IPS-18c (cell line): Measurements from ENCODE around the gene WT1.
"Not testable (repeated sequence)": the region's sequence is repeated elsewhere in the genome, so short reads cannot be mapped to it uniquely, and the experiment has no call there.

ENCODE experiments used
- H3K4me3 ChIP-seq: 2 replicates; pipeline ENCODE4 v1.7.0; 2013; ENCODE audit warnings: low read depth, mild to moderate bottlenecking, low read length, moderate library complexity; ENCODE audit not compliant: insufficient read depth
- H3K9me3 ChIP-seq: one replicate; pipeline ENCODE4 v1.6.1; 2013; ENCODE audit warnings: mild to moderate bottlenecking, low read length, moderate library complexity; ENCODE audit not compliant: control insufficient read depth, insufficient read depth

The WT1 gene

DNA sequence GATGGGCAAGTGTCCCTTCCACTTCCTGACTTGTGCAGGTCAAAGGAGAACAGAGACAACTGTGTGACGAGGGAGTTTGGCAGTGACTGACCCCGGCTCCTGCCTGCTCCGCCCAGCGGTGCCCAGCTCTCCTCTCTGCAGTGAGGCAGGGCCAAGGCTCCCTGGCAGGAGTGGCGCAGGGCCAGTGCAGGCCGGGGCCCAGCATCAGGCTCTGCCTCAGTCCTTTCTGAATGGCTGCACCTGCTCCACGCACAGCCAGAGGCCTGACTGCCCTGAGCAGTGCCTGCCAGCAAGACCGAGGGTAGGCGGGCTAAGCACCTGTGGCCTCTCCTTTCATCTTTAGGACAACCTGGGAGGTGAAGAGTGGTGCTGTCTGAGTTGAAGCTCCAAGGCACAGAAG is 54.2 kb downstream of the WT1 start:
- H3K4me3 ChIP-seq: no peak overlapping the region
- no peaks in the 10 kb centered on the region for H3K9me3 ChIP-seq

DNA sequence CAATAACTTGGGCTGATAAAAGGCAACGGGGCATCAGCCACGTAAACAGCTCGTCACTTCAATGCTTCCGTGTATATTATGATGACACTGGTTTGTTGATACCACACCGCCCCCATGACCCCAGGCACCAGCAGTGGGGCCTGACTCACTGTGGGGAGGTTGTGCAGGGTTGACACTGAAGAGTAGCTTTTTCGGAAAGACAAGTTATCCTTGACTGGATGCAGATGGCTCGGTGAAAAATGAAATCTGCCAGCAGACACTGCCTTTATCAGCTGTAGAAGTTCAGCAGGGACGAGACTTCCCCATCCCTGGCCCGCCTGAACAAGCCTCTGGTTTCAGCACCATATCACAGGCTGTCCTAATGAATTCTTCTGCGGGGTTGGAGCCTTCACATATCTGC is 55.6 kb downstream of the WT1 start:
- Histone ChIP-seq H3K9me3 (no peaks in the 10 kb centered on the region), H3K4me3 (no peak overlapping the region)

DNA sequence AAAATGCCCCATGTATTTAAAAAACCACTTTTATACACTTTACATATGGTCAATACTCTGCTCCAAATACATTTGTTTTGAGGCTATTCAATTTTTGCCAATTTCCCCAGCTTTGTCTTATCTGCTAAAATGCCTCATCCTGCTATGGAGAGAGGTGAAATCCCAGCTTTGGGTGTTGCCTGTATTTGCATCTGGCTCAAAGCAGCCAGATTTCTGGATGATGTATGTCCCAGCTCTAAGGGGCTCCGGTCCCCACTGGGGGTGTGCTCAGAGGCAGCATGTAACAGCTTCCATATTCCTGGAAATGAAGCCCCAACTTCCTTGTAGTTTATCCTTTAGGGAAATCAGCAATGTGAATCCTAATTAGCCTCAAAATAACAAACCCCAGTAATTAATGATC is 59.5 kb downstream of the WT1 start:
- Histone ChIP-seq H3K4me3 (no peak overlapping the region), H3K9me3 (no peaks in the 10 kb centered on the region)

DNA sequence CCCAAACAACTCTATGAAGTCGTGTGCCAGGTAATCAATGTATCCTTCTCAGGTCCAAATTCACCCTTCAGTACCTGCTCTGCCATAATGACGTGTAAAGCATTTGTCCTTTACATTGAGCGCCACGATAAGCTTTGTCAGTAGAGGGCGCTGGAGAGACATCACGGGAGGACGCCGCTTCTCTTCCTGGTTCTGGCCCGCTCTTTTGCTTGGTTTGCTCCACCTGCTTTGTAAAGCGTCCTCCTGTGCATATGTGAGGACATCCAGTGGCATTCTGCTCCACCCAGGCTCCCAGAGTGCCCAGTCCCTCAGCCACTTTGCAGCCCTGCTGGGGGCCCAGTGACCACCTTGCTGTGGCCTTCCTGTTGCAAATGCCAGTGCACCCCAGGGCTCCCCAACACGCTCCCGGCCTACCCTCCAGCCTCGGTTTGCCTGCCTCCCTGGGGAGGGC is 61.1 kb downstream of the WT1 start:
- Histone ChIP-seq H3K9me3 (no peaks in the 10 kb centered on the region), H3K4me3 (no peak overlapping the region)

DNA sequence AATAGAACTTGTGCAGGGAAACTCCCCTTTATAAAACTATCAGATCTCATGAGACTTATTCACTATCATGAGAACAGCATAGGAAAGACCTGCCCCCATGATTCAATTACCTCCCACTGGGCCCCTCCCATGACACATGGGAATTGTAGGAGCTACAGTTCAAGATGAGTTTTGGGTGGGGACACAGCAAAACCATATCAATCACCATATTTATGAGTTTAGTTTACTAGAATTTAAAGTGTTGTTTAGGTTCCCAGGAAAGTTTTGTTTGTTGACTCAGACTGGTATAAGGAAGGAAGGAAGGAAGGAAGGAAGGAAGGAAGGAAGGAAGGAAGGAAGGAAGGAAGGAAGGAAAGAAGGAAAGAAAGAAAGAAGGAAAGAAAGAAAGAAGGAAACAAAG is 65.4 kb downstream of the WT1 start:
- not testable (repeated sequence) for H3K4me3 ChIP-seq, H3K9me3 ChIP-seq

DNA sequence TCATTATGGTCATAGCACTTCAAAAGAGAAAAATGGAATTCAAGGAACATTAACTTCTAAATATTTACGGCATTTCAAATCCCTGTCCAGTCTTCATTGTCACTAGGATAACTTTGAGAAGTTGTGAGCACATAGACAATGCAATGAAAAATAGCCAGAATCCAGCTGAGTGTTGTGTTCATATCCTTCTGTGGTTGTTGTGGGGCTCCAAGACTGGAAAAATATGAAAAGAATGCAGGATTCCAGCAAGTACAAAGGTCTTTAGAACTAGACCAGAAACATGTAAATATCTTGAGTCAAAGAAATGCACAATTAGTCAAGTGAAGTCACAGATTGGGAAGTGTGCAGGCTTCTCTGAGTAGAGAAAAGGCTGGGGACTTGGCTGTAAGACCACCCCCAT is 68.7 kb downstream of the WT1 start:
- Histone ChIP-seq H3K4me3 (no peak overlapping the region), H3K9me3 (no peaks in the 10 kb centered on the region)

DNA sequence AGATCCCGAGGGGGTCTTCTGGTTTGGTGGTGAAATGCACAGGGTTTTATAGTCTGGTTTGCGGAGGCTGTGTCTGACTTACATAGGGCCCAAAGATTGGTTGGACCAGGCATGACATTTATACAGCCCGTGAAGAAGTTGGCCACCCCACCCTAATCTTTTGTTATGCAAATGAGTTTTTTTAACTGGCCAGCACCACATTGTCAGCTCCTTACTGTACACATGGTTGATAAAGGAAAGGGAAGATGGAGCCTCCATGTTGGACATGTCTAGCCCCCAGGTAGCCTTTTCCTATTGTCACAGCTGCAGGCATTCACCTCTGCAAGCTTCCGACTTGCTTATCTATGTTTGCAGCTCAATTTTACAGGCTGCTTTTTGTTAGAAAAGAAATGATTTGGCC is 70.1 kb downstream of the WT1 start:
- Histone ChIP-seq H3K9me3 (peaks cover 2% of the 10 kb centered on the region), H3K4me3 (no peak overlapping the region)

DNA sequence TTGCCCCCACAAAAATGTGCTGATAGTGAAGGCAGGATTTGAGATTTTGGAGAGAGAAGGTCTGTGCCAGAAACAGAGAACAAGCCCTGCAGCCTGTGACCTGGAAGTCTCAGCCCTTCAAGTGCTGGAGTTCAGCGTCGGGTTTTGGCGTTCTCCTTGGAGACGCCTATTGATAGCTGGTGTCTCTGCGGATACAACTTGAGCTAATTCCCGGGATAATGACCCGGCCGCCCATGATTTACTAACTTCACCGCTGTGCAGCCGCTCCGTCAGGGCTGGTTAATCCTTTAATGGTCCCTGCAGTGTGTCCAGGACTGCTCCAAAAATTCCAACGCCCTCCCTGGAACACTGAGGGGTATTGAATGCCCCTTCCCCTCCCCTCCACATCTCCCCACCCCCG is 76.6 kb downstream of the WT1 start:
- H3K4me3 ChIP-seq: no peak overlapping the region
- H3K9me3 ChIP-seq: peaks cover 2% of the 10 kb centered on the region

DNA sequence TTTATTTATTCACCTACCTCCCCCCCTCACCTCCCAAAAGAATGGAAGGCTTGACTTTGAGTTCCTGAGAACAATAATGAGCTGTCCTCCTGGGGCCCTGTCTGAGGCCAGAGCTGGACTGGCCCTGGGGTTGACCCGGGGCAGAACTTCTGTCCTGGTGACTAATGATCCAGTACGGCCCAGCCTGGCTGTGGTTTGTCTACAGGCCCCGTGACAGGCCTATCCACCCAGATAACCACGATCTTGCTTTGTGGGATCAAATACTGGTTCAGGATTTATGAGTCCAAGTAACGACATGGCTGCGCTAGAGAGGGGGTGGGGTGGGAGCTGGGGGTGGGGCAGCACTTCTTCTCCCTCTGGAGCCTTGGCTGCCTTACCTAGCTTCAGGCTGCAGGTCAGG is 81.5 kb downstream of the WT1 start:
- Histone ChIP-seq H3K4me3 (no peak overlapping the region), H3K9me3 (no peaks in the 10 kb centered on the region)

DNA sequence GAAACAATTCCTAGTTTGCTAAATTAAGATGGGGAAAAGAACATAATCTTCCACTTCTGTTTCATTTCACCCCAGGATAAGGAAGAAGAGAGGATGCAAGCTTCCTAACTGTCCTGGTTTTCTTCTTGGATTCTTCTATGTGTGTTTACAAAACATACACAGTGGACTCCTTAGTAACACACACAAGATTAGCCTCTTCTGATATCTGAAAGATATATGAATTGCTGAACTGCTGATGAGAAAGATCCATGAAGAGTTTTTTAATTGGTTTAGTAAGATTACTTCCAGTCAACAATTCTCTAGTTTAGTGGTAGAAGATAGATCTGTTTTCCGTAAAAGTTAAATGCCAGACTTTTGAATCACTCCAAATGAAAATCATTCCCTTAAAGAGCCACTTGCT is 86.8 kb downstream of the WT1 start:
- Histone ChIP-seq H3K9me3 (no peaks in the 10 kb centered on the region), H3K4me3 (no peak overlapping the region)

DNA sequence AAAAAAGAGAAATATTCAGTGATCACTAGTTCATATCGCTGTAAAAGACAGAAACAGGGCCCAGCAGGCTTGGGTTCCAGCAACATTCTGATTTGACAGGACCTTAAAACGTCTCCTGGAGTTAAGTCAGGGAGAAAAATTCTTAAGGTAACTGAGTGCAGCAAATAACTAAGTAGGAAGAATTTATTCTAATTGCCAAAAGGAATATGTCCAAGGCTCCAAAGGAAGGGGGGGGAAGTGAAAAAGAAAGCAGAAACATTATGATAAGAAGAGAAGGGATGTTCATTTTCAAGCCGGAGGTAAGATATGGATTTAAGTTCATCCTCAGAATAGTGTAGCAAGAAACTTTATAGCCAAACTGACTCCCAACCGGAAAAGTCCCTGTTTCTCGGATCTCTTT is 90.4 kb downstream of the WT1 start:
- no peaks in the 10 kb centered on the region for H3K9me3 ChIP-seq
- no peak overlapping the region for H3K4me3 ChIP-seq

DNA sequence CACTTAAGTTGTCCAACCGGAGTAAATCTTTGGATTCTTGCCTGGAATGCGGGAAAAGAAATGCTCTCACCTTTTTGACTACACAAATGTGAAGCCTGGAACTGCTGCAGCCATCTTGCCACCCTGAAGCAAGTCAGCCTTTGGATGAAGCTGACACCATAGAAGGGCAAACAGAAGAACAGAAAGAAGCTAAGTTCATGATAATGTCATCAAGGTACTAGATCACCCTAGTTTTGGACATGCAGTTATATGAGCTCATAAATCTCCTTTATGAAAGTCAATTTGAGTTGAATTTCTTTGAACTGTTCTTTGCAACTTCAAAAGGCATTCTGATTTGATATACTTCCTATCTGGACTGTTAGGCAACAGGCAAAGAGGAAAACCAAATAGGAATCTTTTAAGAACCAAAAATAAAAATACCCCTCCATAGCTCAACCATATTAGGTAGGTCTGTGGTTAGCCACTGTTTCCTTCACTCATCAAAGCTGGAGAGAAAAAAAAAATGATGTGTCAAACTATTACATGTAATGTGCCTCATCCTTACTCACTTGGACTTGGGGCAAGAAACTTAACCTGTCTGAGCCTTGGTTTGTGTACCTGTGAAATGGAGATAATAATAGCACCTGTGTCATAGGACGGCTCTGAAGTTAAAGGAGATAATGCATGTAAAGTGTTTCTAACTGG is 91.9 kb downstream of the WT1 start:
- Histone ChIP-seq H3K9me3 (no peaks in the 10 kb centered on the region), H3K4me3 (no peak overlapping the region)

DNA sequence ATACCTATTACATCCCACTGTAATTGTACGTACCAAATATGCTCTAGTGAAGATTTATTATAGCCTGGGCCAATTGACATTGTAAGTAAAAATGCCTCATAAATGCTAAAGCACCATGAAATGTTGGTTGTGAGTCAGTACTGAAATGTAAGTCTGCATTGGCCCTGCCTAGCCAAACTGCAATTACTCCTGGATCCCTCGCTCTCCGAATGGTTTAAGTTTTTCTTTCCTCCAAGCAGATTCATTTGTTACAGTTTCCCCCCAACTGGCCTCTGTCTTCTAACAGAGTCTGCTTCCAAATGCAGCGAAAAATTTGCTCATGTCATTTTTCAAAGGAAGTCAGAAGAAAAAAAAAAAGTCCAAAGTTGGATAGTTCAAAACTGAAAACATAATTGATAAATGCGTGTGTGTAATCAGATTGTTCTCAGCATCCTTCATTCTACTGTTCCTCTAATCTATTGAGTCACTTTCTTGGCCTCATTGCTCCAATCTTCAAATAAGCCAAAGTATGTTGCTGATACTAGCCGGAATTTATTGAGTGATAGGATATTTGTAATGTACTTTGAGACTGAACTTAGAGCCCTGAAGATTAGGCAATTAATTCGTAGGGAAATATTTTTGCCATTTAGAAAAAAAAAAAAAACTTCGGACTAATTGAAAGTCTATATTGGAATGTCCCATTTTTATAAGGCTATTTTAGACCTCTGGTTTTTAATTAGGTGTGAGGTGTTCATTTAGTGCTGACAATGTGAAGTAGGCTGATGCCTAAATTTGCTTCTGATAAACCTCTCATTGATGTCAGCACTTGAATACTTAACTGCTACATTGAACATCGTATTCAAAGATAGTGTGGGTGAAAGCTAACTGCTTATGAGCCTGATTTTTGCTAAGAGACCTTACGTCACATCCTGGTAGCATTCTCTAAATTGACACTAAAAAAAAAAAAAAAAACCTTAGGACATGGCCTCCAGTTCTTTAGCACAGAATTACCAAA is 93.4 kb downstream of the WT1 start:
- no peaks in the 10 kb centered on the region for H3K9me3 ChIP-seq
- H3K4me3 ChIP-seq: no peak overlapping the region

DNA sequence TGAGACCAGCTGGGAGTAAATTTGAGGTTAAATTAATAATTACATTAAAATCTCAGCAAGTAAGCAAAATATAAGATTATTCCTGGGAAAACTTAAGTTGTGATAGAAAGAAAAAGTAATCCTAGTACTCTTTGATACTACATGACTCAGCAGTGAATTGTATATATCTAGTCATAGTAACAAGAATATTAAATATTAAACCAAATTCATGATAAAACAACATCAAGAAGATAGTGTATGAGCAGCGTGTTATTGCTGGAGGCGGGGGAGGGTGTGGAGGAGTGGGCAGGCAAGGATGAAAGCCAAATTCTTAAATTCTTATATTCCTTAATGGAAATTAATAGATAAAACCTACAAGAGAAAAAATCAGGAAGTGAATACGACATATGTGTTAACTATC is 95.2 kb downstream of the WT1 start:
- Histone ChIP-seq H3K9me3 (no peaks in the 10 kb centered on the region), H3K4me3 (no peak overlapping the region)
